Esophagus squamous epithelium (tissue), 4 donors: ENCODE data around the gene KIAA1217.

Source experiments
- CTCF ChIP-seq, 6 experiments: fragments of 450-650 bp in 4 of 6; fragments of 200-600 bp in 2 of 6; sonication (generic) in 2 of 6; IDR thresholded peaks; one replicate each; pipeline ENCODE4 v1.5.1; 2016 to 2019; ENCODE audit warnings: antibody characterized with exemption in 6 of 6, mild to moderate bottlenecking in 4 of 6, moderate library complexity in 4 of 6
- POLR2A ChIP-seq, 4 donors: fragments of 450-650 bp; IDR thresholded peaks; one replicate each; pipeline ENCODE4 v1.6.1; 2017; ENCODE audit warnings: antibody characterized with exemption in 4 of 4, mild to moderate bottlenecking in 4 of 4, moderate library complexity in 3 of 4

- TF ChIP-seq CTCF (IDR thresholded peaks at IDR 0.05) (no peak), POLR2A (IDR thresholded peaks at IDR 0.05) (no peak)
Observed at GRCh38 chr10:24288581-24288980, 79.6 kb downstream of the KIAA1217 start.
